T-cell (primary cell): ENCODE measurements around the gene LENEP. TPM values are rescaled to one million over a fixed set of nuclear protein-coding genes. Genes with fewer than 3 reads are reported as not detected.

Experiments
- ATAC-seq, 4 experiments: fragments of 200-7000 bp in 3 of 4; fragments of 150-1000 bp in 1 of 4; cut with Tn5 transposase; replicated peaks in 1 of 4; 1 replicate in 3 of 4; 2 replicates in 1 of 4; pipeline ENCODE4 v1.10.0; 2021; ENCODE audit warnings: moderate library complexity in 3 of 4, mild to moderate bottlenecking in 2 of 4, moderate number of reproducible peaks in 1 of 4
- CTCF ChIA-PET, 2 donors: fragments of 300-600 bp; sonication (Branson Sonifier 250); formaldehyde crosslinking; loops; one replicate each; lab custom pipeline; 2022; ENCODE audit warnings: antibody characterized with exemption in 2 of 2; lab: Charles Lee
- POLR2A ChIA-PET, 2 donors: fragments of 300-600 bp; sonication (Branson Sonifier 250); formaldehyde crosslinking; loops; one replicate each; lab custom pipeline; 2022; ENCODE audit warnings: antibody characterized with exemption in 2 of 2; lab: Charles Lee
- DNase-seq, 35 experiments: peaks; one replicate each; pipeline versions ENCODE4 v3.0.0 to v3.0.0-alpha.2; 2013 to 2023
- H3K27ac ChIP-seq: one replicate; pipeline ENCODE4 v1.5.1; 2013; ENCODE audit warnings: low read length
- H3K27me3 ChIP-seq, 2 experiments: replicated peaks in 1 of 2; 1 replicate in 1 of 2; 2 replicates in 1 of 2; pipeline versions ENCODE4 v1.6.1 to v1.7.0; 2013; ENCODE audit warnings: low read length in 1 of 2, mixed read lengths in 1 of 2; ENCODE audit not compliant: control insufficient read depth in 2 of 2, insufficient read depth in 2 of 2; ENCODE audit errors: extremely low read depth in 1 of 2
- H3K36me3 ChIP-seq, 2 donors: 1 replicate in 1 of 2; 2 replicates in 1 of 2; pipeline versions ENCODE4 v1.6.1 to v1.7.0; 2013; ENCODE audit warnings: low read length in 1 of 2; ENCODE audit not compliant: control insufficient read depth in 2 of 2, insufficient read depth in 1 of 2; ENCODE audit errors: extremely low read depth in 1 of 2
- H3K4me1 ChIP-seq, 2 experiments: 1 replicate in 1 of 2; 2 replicates in 1 of 2; pipeline versions ENCODE4 v1.6.1 to v1.7.0; 2013; ENCODE audit warnings: low read length in 2 of 2, mixed read lengths in 1 of 2; ENCODE audit not compliant: insufficient read depth in 2 of 2, control insufficient read depth in 1 of 2; ENCODE audit errors: extremely low read depth in 1 of 2
- H3K4me3 ChIP-seq, 2 donors: 1 replicate in 1 of 2; 2 replicates in 1 of 2; pipeline versions ENCODE4 v1.5.1 to v1.7.0; 2013; ENCODE audit warnings: mild to moderate bottlenecking in 2 of 2, low read length in 1 of 2, moderate library complexity in 1 of 2; ENCODE audit not compliant: control insufficient read depth in 1 of 2; ENCODE audit errors: extremely low read depth in 1 of 2
- H3K9me3 ChIP-seq: 2 replicates; pipeline ENCODE4 v1.7.0; 2013
- H3K27ac Mint-ChIP-seq, 2 donors: one replicate each; pipeline ENCODE4 v1.8.0; 2020 to 2021; ENCODE audit warnings: mild to moderate bottlenecking in 2 of 2, mixed read lengths in 2 of 2
- H3K27me3 Mint-ChIP-seq, 2 donors: one replicate each; pipeline ENCODE4 v1.8.0; 2021 to 2022; ENCODE audit warnings: mixed read lengths in 2 of 2
- H3K36me3 Mint-ChIP-seq: one replicate; pipeline ENCODE4 v1.8.0; 2021; ENCODE audit warnings: mixed read lengths
- H3K4me1 Mint-ChIP-seq, 3 donors: one replicate each; pipeline ENCODE4 v1.8.0; 2020 to 2022; ENCODE audit warnings: mixed read lengths in 3 of 3, mild to moderate bottlenecking in 1 of 3
- H3K4me3 Mint-ChIP-seq, 3 donors: one replicate each; pipeline ENCODE4 v1.8.0; 2020 to 2022; ENCODE audit warnings: mild to moderate bottlenecking in 3 of 3, mixed read lengths in 3 of 3, moderate library complexity in 3 of 3
- H3K9me3 Mint-ChIP-seq, 3 donors: one replicate each; pipeline ENCODE4 v1.8.0; 2020 to 2022; ENCODE audit warnings: mixed read lengths in 3 of 3
- WGBS: methylation state at CpG from one replicate; pipeline ENCODE4 v1.1.5; 2013; ENCODE audit warnings: missing lambda C conversion rate; ENCODE audit not compliant: insufficient coverage; 5-methylcytosine and 5-hydroxymethylcytosine counted together
- total RNA-seq, 35 experiments: library from RNA in 6 of 35; stranded (reverse) in 6 of 35; fragments of 120-200 nt in 1 of 35; gene quantifications; one replicate each; pipeline versions ENCODE4 v1.2.1 to v1.2.4 and lab custom pipeline; 2013 to 2026

Gene LENEP
- total RNA-seq, 5 donors from 2014 or later (not counting 1 experiment from before 2014, with no cell fraction given) = 1.3 to 3.0 (median 1.6) TPM; not detected in 2

DNA sequence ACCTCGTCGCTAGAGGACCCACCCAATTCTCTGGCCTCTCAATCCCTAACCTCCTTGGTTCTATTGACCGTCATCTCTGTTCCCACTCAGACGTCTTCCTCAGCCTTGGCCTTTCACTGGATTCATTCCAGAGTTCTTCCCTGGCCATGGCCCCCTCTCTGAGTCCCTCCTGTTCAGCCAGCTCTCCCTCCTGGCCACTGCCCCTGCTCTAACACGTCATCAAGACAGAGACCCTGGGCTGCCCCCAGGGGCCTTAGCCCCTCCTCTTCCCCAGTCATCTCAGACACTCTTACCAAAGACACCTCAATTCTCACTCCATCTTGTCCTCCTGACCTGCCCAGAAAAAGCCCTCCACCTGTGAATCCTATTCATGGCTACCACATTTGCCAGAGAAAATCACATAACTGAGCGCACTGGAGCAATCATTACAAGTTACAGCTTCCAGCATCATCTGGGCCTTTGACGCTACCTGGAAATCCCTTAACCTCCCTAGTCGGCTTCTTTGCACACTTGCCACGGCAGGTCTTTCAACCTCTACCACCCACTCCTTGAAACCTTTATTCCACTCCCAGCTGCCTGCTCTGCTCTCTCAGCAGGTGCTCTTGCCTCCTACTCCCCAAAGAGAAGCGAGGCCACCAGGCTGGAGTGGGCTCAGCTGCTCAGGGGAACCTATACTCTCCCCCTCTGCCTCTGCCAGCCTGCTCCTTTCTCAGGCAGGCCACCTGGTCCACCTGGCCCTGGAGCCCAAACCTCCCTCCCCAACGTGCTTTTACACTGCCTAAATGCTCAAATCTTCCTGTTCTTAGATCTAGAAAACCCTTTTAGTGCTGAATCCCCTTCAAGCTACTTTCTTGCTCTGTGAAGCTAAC, 26.2 kb downstream of the LENEP start:
- H3K4me3 ChIP-seq = no peak overlapping the region
- peaks cover 26 to 42% of the 10 kb centered on the region in 2 experiments for H3K4me1 ChIP-seq
- peak overlapping the region; percentile 6 for H3K27ac ChIP-seq
- no peaks in the 10 kb centered on the region for H3K27me3 Mint-ChIP-seq
- ChIA-PET POLR2A (interaction anchor here (0.5 to 0.6 kb wide), 2 partner anchors 66 to 556 kb away, joined by 5 read pairs; no protein-coding TSS in a partner anchor), CTCF (interaction anchor here (0.7 to 1.4 kb wide), 4 partner anchors 12 to 83 kb away, joined by 3 to 10 read pairs (median 4); partner anchors contain the start of gene PMVK (in 1 of the 2))
- ATAC-seq (no peak), DNase-seq (no peak)
- WGBS = 64% methylated on average over 11 of the region's 11 CpGs
- H3K27ac Mint-ChIP-seq = peak overlapping the region; percentile 56 to 79
- H3K4me3 Mint-ChIP-seq = peak overlapping the region in 1 of 3 donors; percentile 3
- no peaks in the 10 kb centered on the region for H3K9me3 Mint-ChIP-seq
- H3K9me3 ChIP-seq = no peaks in the 10 kb centered on the region
- H3K27me3 ChIP-seq = no peaks in the 10 kb centered on the region
- H3K36me3 Mint-ChIP-seq = peaks cover 3% of the 10 kb centered on the region
- peaks cover 4 to 20% of the 10 kb centered on the region in 2 donors for H3K36me3 ChIP-seq
- H3K4me1 Mint-ChIP-seq = peaks cover 42 to 57% (median 56%) of the 10 kb centered on the region in 3 donors

DNA sequence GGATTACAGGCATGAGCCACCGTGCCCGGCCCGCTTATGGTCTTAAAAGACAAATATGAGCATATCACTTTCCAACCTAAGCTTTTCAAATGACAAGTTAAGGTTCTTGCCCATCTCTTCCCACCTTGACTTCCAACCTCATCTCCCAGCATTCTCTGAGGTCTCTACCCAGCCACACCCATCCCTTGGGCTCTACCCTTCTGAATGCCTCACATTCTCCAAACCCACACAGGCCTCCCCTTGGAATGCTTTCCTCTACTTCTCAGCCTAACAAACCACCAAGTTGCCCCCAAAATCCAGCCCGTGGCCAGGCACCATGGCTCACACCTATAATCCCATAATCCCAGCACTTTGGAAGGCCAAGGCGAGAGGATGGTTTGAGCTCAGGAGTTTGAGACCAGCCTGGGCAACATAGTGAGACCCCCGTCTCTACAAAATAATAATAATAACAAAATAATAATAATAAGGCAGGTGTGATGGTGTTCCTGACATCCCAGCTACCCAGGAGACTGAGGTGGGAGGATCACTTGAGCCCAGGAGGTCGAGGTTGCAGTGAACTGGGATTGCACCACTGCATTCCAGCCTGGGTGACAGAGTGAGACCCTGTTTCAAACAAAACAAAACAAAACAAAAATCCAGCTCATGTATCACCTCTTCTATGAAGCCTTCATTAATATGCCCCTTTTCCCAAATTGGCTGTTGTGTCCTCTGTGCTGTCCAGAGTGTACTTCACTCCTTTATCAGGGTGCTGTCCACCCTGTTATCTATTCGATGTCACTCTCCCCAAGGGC, 28.9 kb downstream of the LENEP start:
- DNase-seq (no peak), ATAC-seq (no peak)
- Histone ChIP-seq H3K9me3 (no peaks in the 10 kb centered on the region), H3K36me3 (no peaks in the 10 kb centered on the region), H3K4me1 (peaks cover 8 to 15% of the 10 kb centered on the region in 2 experiments), H3K27ac (no peak overlapping the region), H3K27me3 (no peaks in the 10 kb centered on the region), H3K4me3 (no peak overlapping the region)
- CTCF ChIA-PET = interaction anchor here (0.6 to 1.2 kb wide), 8 partner anchors 24 to 1139 kb away, joined by 3 to 6 read pairs (median 3); partner anchors contain the start of genes FLAD1 (in 1 of the 2) and PBXIP1 (in 1 of the 2)
- H3K27ac Mint-ChIP-seq = peak overlapping the region in 1 of 2 donors; percentile 55
- H3K4me1 Mint-ChIP-seq = peaks cover 22 to 41% (median 34%) of the 10 kb centered on the region in 3 donors
- no peaks in the 10 kb centered on the region for H3K36me3 Mint-ChIP-seq
- H3K4me3 Mint-ChIP-seq = no peak overlapping the region
- POLR2A ChIA-PET = interaction anchor here in 1 of 2 donors (0.5 to 0.7 kb wide), 2 partner anchors 28 to 38 kb away, joined by 3 to 6 read pairs; no protein-coding TSS in a partner anchor
- H3K27me3 Mint-ChIP-seq = no peaks in the 10 kb centered on the region
- H3K9me3 Mint-ChIP-seq = no peaks in the 10 kb centered on the region
- WGBS = 98% methylated on average over 4 of the region's 8 CpGs

DNA sequence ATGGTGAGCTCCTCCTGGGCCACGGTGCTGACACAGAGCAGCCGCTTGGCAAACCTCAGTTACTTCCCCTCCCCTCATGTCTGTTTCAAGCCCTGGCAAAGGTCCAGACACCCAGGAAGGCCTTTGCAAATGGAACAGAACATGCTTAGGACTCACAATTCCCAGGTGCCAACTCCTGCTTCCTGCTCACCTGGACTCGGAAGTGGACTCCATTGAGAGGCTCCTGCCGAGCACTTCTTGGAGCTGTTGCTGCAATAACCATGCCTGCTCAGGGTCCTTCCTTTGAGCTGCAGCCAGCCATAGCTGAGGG, 29.5 kb downstream of the LENEP start:
- WGBS = 57% methylated on average over 4 of the region's 4 CpGs
- Mint-ChIP-seq H3K4me1 (peaks cover 17 to 37% (median 29%) of the 10 kb centered on the region in 3 donors), H3K9me3 (no peaks in the 10 kb centered on the region), H3K4me3 (no peak overlapping the region), H3K27me3 (no peaks in the 10 kb centered on the region), H3K27ac (peak overlapping the region in 1 of 2 donors; percentile 34), H3K36me3 (no peaks in the 10 kb centered on the region)
- Histone ChIP-seq H3K4me1 (peaks cover 5 to 9% of the 10 kb centered on the region in 2 experiments), H3K4me3 (no peak overlapping the region), H3K27me3 (no peaks in the 10 kb centered on the region), H3K27ac (no peak overlapping the region), H3K9me3 (no peaks in the 10 kb centered on the region), H3K36me3 (no peaks in the 10 kb centered on the region)
- ATAC-seq (no peak), DNase-seq (no peak)
- POLR2A ChIA-PET = interaction anchor here (0.5 to 0.7 kb wide), 2 partner anchors 23 to 28 kb away, joined by 3 to 4 read pairs; no protein-coding TSS in a partner anchor
- CTCF ChIA-PET = interaction anchor here in 1 of 2 donors (0.6 to 0.9 kb wide), 4 partner anchors 24 to 463 kb away, joined by 3 to 5 read pairs (median 3); partner anchors contain the start of gene PBXIP1

DNA sequence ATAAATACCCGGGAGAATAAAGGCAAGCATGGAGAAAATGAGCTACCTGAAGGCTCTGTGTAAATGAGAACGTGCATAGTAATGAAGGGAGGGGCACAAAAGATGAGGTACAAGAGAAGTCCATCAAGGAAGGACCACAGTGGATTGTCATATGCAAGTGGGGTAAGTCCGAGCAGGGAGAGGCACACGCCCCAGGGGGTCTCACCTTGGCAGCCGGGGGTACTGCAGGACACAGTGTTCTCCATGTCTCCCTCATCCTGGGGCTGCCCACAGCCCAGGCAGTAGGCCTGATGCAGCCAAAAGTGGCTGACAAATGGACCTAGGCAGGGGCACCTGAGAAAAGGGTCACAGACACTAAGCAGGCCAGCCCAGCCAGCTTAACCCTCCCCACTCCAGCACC, 30.2 kb downstream of the LENEP start:
- no peaks in the 10 kb centered on the region for H3K36me3 ChIP-seq
- peaks cover 0 to 2% of the 10 kb centered on the region in 2 experiments for H3K27me3 ChIP-seq
- WGBS = 91% methylated on average over 5 of the region's 5 CpGs
- Mint-ChIP-seq H3K4me3 (no peak overlapping the region), H3K4me1 (peaks cover 13 to 34% (median 25%) of the 10 kb centered on the region in 3 donors), H3K9me3 (no peaks in the 10 kb centered on the region), H3K27me3 (no peaks in the 10 kb centered on the region), H3K36me3 (no peaks in the 10 kb centered on the region), H3K27ac (no peak overlapping the region)
- H3K4me1 ChIP-seq = peaks cover 4 to 6% of the 10 kb centered on the region in 2 experiments
- DNase-seq = no peak
- H3K9me3 ChIP-seq = no peaks in the 10 kb centered on the region
- POLR2A ChIA-PET = interaction anchor here in 1 of 2 donors (0.5 kb wide), 1 partner anchor 24 kb away, joined by 4 read pairs; no protein-coding TSS in a partner anchor
- CTCF ChIA-PET = interaction anchor here in 1 of 2 donors (0.6 kb wide), 1 partner anchor 90 kb away, joined by 3 read pairs; no protein-coding TSS in a partner anchor
- H3K27ac ChIP-seq = no peak overlapping the region
- H3K4me3 ChIP-seq = no peak overlapping the region
- no peak for ATAC-seq

DNA sequence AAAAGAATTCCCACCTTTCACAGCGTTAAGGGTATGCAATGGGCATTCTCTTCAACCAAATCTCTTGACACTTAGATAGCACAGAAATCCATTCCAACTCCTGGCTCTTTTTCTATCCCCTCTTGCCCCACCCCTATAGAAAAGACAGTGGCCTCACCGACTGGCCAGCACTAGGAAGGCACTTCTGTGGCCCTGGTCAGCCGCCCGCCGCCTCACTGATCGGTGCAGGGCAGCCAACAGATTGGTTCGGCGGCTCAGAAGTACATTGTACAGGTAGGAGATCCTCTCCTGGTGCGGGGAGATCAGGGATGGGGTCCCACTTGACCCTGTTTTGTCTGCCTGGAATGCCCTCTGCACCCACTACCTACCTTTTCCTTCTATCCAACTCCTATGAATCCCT, 30.9 kb downstream of the LENEP start:
- ChIA-PET POLR2A (no interaction called here), CTCF (interaction anchor here in 1 of 2 donors (0.7 kb wide), 1 partner anchor 37 kb away, joined by 5 read pairs; no protein-coding TSS in a partner anchor)
- peaks cover 10 to 29% (median 19%) of the 10 kb centered on the region in 3 donors for H3K4me1 Mint-ChIP-seq
- no peak overlapping the region for H3K27ac Mint-ChIP-seq
- H3K36me3 Mint-ChIP-seq = no peaks in the 10 kb centered on the region
- H3K9me3 Mint-ChIP-seq = no peaks in the 10 kb centered on the region
- whole genome bisulfite sequencing = 93% methylated on average over 7 of the region's 9 CpGs
- Histone ChIP-seq H3K4me1 (peaks cover 1 to 6% of the 10 kb centered on the region in 2 experiments), H3K9me3 (no peaks in the 10 kb centered on the region), H3K36me3 (no peaks in the 10 kb centered on the region), H3K4me3 (no peak overlapping the region), H3K27me3 (peaks cover 0 to 2% of the 10 kb centered on the region in 2 experiments), H3K27ac (no peak overlapping the region)
- H3K4me3 Mint-ChIP-seq = no peak overlapping the region
- DNase-seq = no peak
- no peak for ATAC-seq
- no peaks in the 10 kb centered on the region for H3K27me3 Mint-ChIP-seq
